Thymus (tissue), 11 donors: Measurements from ENCODE around the gene FIBCD1. TPM values are rescaled to one million over a fixed set of nuclear protein-coding genes. Genes with fewer than 3 reads are reported as not detected.

Source experiments
- DNase-seq, 9 donors: peaks; one replicate each; pipeline ENCODE4 v3.0.0-alpha.2; 2013; ENCODE audit warnings: low spot score in 9 of 9, low read depth in 6 of 9, missing footprints in 1 of 9
- H3K27ac ChIP-seq, 2 donors: one replicate each; pipeline ENCODE4 v1.5.1; 2013; ENCODE audit warnings: control low read depth in 1 of 2, low read depth in 1 of 2, low read length in 1 of 2, mild to moderate bottlenecking in 1 of 2, moderate library complexity in 1 of 2
- H3K27me3 ChIP-seq, 2 donors: one replicate each; pipeline ENCODE4 v1.5.1; 2013; ENCODE audit warnings: low read length in 1 of 2; ENCODE audit not compliant: control insufficient read depth in 2 of 2, insufficient read depth in 1 of 2
- H3K36me3 ChIP-seq, 2 donors: one replicate each; pipeline ENCODE4 v1.5.1; 2013; ENCODE audit warnings: low read length in 1 of 2, mild to moderate bottlenecking in 1 of 2, moderate library complexity in 1 of 2; ENCODE audit not compliant: control insufficient read depth in 2 of 2, insufficient read depth in 2 of 2
- H3K4me1 ChIP-seq, 2 donors: one replicate each; pipeline ENCODE4 v1.5.1; 2013; ENCODE audit warnings: low read length in 2 of 2; ENCODE audit not compliant: control insufficient read depth in 2 of 2, insufficient read depth in 2 of 2
- H3K4me3 ChIP-seq, 2 donors: one replicate each; pipeline ENCODE4 v1.5.1; 2013; ENCODE audit warnings: low read length in 2 of 2, control low read depth in 1 of 2, mild to moderate bottlenecking in 1 of 2
- H3K9me3 ChIP-seq, 2 donors: one replicate each; pipeline ENCODE4 v1.5.1; 2013; ENCODE audit warnings: low read length in 1 of 2, mild to moderate bottlenecking in 1 of 2; ENCODE audit not compliant: control insufficient read depth in 2 of 2, insufficient read depth in 1 of 2
- WGBS: extraction: QIAGEN DNeasy Blood & Tissue Kit; methylation state at CpG from one replicate; pipeline ENCODE4 v1.1.7; 2013; 5-methylcytosine and 5-hydroxymethylcytosine counted together
- polyA plus RNA-seq: library from polyadenylated mRNA; stranded (reverse); fragments of 200-250 nt; gene quantifications from one replicate; pipeline ENCODE4 v1.2.3, GENCODE V29; 2013
- total RNA-seq: library from RNA; stranded (reverse); fragments of 120-200 nt; gene quantifications from one replicate; pipeline ENCODE4 v1.2.4, GENCODE V29; 2013
- donor health status: healthy.

FIBCD1 gene
- total and polyA plus RNA-seq, 2 donors = 0.05 to 0.09 TPM

- Histone ChIP-seq H3K27ac (no peak overlapping the region), H3K9me3 (no peaks in the 10 kb centered on the region), H3K4me3 (no peak overlapping the region), H3K27me3 (no peaks in the 10 kb centered on the region), H3K4me1 (peaks cover 0 to 5% of the 10 kb centered on the region in 2 donors), H3K36me3 (peaks cover 43 to 49% of the 10 kb centered on the region in 2 donors)
- WGBS = 96% methylated on average over 8 of the region's 8 CpGs
- no peak for DNase-seq
Observed at GRCh38 chr9:130856474-130856873, 82.6 kb downstream of the FIBCD1 start.

- H3K36me3 ChIP-seq = peaks cover 31 to 35% of the 10 kb centered on the region in 2 donors
- no peak overlapping the region for H3K4me3 ChIP-seq
- no peaks in the 10 kb centered on the region for H3K27me3 ChIP-seq
- no peak for DNase-seq
- no peak overlapping the region for H3K27ac ChIP-seq
- H3K4me1 ChIP-seq = peaks cover 0 to 5% of the 10 kb centered on the region in 2 donors
- no peaks in the 10 kb centered on the region for H3K9me3 ChIP-seq
- WGBS = 98% methylated on average over 9 of the region's 9 CpGs
Observed at GRCh38 chr9:130854835-130855234, 84.2 kb downstream of the FIBCD1 start.

GRCh38 chr9:130854092-130854491 lies 85.0 kb downstream of the FIBCD1 start:
- H3K27ac ChIP-seq = no peak overlapping the region
- no peaks in the 10 kb centered on the region for H3K9me3 ChIP-seq
- peaks cover 26 to 34% of the 10 kb centered on the region in 2 donors for H3K36me3 ChIP-seq
- WGBS = 98% methylated on average over 8 of the region's 8 CpGs
- no peak overlapping the region for H3K4me3 ChIP-seq
- no peaks in the 10 kb centered on the region for H3K27me3 ChIP-seq
- no peak for DNase-seq
- H3K4me1 ChIP-seq = peaks cover 0 to 5% of the 10 kb centered on the region in 2 donors

GRCh38 chr9:130852801-130853200 lies 86.2 kb downstream of the FIBCD1 start:
- H3K36me3 ChIP-seq = peaks cover 22 to 30% of the 10 kb centered on the region in 2 donors
- 97% methylated on average over 7 of the region's 7 CpGs for WGBS
- no peaks in the 10 kb centered on the region for H3K27me3 ChIP-seq
- H3K9me3 ChIP-seq = no peaks in the 10 kb centered on the region
- DNase-seq = no peak
- no peak overlapping the region for H3K4me3 ChIP-seq
- no peak overlapping the region for H3K27ac ChIP-seq
- H3K4me1 ChIP-seq = no peaks in the 10 kb centered on the region

Other genes starting within 250 kb of the FIBCD1 start
- 28.0 TPM for gene EXOSC2, start 245.5 kb downstream of the FIBCD1 start, total RNA-seq
- gene EXOSC2, start 245.5 kb downstream of the FIBCD1 start, polyA plus RNA-seq = 20.2 TPM
- gene ABL1, start 104.0 kb downstream of the FIBCD1 start, total RNA-seq = 9.5 TPM
- gene ABL1, start 104.0 kb downstream of the FIBCD1 start, polyA plus RNA-seq = 21.1 TPM
- 0.05 TPM for gene QRFP, start 42.4 kb downstream of the FIBCD1 start, total RNA-seq
- 0.21 TPM for gene QRFP, start 42.4 kb downstream of the FIBCD1 start, polyA plus RNA-seq
- gene LAMC3, start 69.9 kb upstream of the FIBCD1 start, total RNA-seq = 0.61 TPM
- 2.6 TPM for gene LAMC3, start 69.9 kb upstream of the FIBCD1 start, polyA plus RNA-seq
- gene AIF1L, start 157.3 kb upstream of the FIBCD1 start, total RNA-seq = 2.5 TPM
- gene AIF1L, start 157.3 kb upstream of the FIBCD1 start, polyA plus RNA-seq = 4.4 TPM
- 31.3 TPM for gene NUP214, start 186.3 kb upstream of the FIBCD1 start, total RNA-seq
- gene NUP214, start 186.3 kb upstream of the FIBCD1 start, polyA plus RNA-seq = 35.0 TPM